ENCODE measurements around the gene BRAP. TPM values are rescaled to one million over a fixed set of nuclear protein-coding genes. Genes with fewer than 3 reads are reported as not detected.

BRAP gene
- polyA plus RNA-seq, 1 donor from 2014 or later, result 23.4 TPM

GRCh38 chr12:111664961-111665865, 20.5 kb downstream of the BRAP start:
- Histone ChIP-seq H3K4me2 (ENCODE audit: low read length) (no peak overlapping the region), H3K27ac (ENCODE audit: low read length) (no peak overlapping the region), H3F3A (ENCODE audit: insufficient read depth, low read length, poor library complexity, severe bottlenecking) (no peaks in the 10 kb centered on the region), H3K27me3 (ENCODE audit: insufficient read depth, low read depth, low read length) (no peaks in the 10 kb centered on the region), H3K9me3 (ENCODE audit: low read length) (no peaks in the 10 kb centered on the region), H3K36me3 (ENCODE audit: insufficient read depth, low read length) (no peaks in the 10 kb centered on the region), H3K9me2 (ENCODE audit: insufficient read depth, low read length) (no peaks in the 10 kb centered on the region), H3K9ac (ENCODE audit: low read length) (no peak overlapping the region), H3K79me2 (replicated peaks; ENCODE audit: insufficient read depth, low read length) (no peaks in the 10 kb centered on the region), H4K20me1 (ENCODE audit: insufficient read depth) (no peaks in the 10 kb centered on the region), H3K4me3 (ENCODE audit: low read length) (no peak overlapping the region), H2AFZ (ENCODE audit: low read depth, low read length) (no peak overlapping the region)
- TF ChIP-seq MXI1 (conservative IDR thresholded peaks at IDR 0.05; ENCODE audit: poor library complexity, severe bottlenecking) (no peak), RAD21 (conservative IDR thresholded peaks at IDR 0.05) (no peak), TAF1 (IDR thresholded peaks at IDR 0.05; ENCODE audit: low read depth) (no peak), SMC3 (conservative IDR thresholded peaks at IDR 0.05; ENCODE audit: poor library complexity) (no peak), REST (IDR thresholded peaks at IDR 0.05; ENCODE audit: borderline replicate concordance) (no peak), POLR2AphosphoS5 (IDR thresholded peaks at IDR 0.05) (no peak)

- no peaks in the 10 kb centered on the region for H3K79me2 ChIP-seq (replicated peaks; ENCODE audit: insufficient read depth, low read length)
- no peaks in the 10 kb centered on the region for H3K27me3 ChIP-seq (ENCODE audit: insufficient read depth, low read depth, low read length)
- no peak overlapping the region for H3K27ac ChIP-seq (ENCODE audit: low read length)
- TF ChIP-seq TAF1 (IDR thresholded peaks at IDR 0.05; ENCODE audit: low read depth), result no peak
- no peak for TF ChIP-seq EZH2 (IDR thresholded peaks at IDR 0.05; ENCODE audit: borderline replicate concordance, insufficient read depth, low read length, poor library complexity, severe bottlenecking)
- no peak for TF ChIP-seq POLR2AphosphoS5 (IDR thresholded peaks at IDR 0.05)
- no peak for TF ChIP-seq MXI1 (conservative IDR thresholded peaks at IDR 0.05; ENCODE audit: poor library complexity, severe bottlenecking)
- no peak for TF ChIP-seq SMC3 (conservative IDR thresholded peaks at IDR 0.05; ENCODE audit: poor library complexity)
- no peak overlapping the region for H3K4me2 ChIP-seq (ENCODE audit: low read length)
- no peak overlapping the region for H3K9ac ChIP-seq (ENCODE audit: low read length)
- H3K36me3 ChIP-seq (ENCODE audit: insufficient read depth, low read length), result no peaks in the 10 kb centered on the region
- no peaks in the 10 kb centered on the region for H3F3A ChIP-seq (ENCODE audit: insufficient read depth, low read length, poor library complexity, severe bottlenecking)
- no peaks in the 10 kb centered on the region for H3K9me2 ChIP-seq (ENCODE audit: insufficient read depth, low read length)
- no peak overlapping the region for H2AFZ ChIP-seq (ENCODE audit: low read depth, low read length)
- H3K4me3 ChIP-seq (ENCODE audit: low read length), result no peak overlapping the region
- H4K20me1 ChIP-seq (ENCODE audit: insufficient read depth), result no peaks in the 10 kb centered on the region
- no peaks in the 10 kb centered on the region for H3K9me3 ChIP-seq (ENCODE audit: low read length)
Measured at GRCh38 chr12:111664499-111664898, 21.3 kb downstream of the BRAP start.

- Histone ChIP-seq H3K4me3 (ENCODE audit: low read length) (no peak overlapping the region), H2AFZ (ENCODE audit: low read depth, low read length) (no peak overlapping the region), H3K4me2 (ENCODE audit: low read length) (no peak overlapping the region), H3K36me3 (ENCODE audit: insufficient read depth, low read length) (peaks cover 4% of the 10 kb centered on the region), H4K20me1 (ENCODE audit: insufficient read depth) (no peaks in the 10 kb centered on the region), H3K27ac (ENCODE audit: low read length) (no peak overlapping the region), H3F3A (ENCODE audit: insufficient read depth, low read length, poor library complexity, severe bottlenecking) (no peaks in the 10 kb centered on the region), H3K9ac (ENCODE audit: low read length) (no peak overlapping the region), H3K79me2 (replicated peaks; ENCODE audit: insufficient read depth, low read length) (no peaks in the 10 kb centered on the region), H3K27me3 (ENCODE audit: insufficient read depth, low read depth, low read length) (no peaks in the 10 kb centered on the region), H3K9me2 (ENCODE audit: insufficient read depth, low read length) (no peaks in the 10 kb centered on the region), H3K9me3 (ENCODE audit: low read length) (no peaks in the 10 kb centered on the region)
- TF ChIP-seq SMC3 (conservative IDR thresholded peaks at IDR 0.05; ENCODE audit: poor library complexity), result no peak
- no peak for TF ChIP-seq EZH2 (IDR thresholded peaks at IDR 0.05; ENCODE audit: borderline replicate concordance, insufficient read depth, low read length, poor library complexity, severe bottlenecking)
- no peak for TF ChIP-seq RAD21 (conservative IDR thresholded peaks at IDR 0.05)
- TF ChIP-seq REST (IDR thresholded peaks at IDR 0.05; ENCODE audit: borderline replicate concordance), result no peak
- TF ChIP-seq EP300 (conservative IDR thresholded peaks at IDR 0.05; ENCODE audit: poor library complexity, severe bottlenecking), result no peak
- TF ChIP-seq MXI1 (conservative IDR thresholded peaks at IDR 0.05; ENCODE audit: poor library complexity, severe bottlenecking), result no peak
- no peak for TF ChIP-seq POLR2AphosphoS5 (IDR thresholded peaks at IDR 0.05)
- no peak for TF ChIP-seq CTCF (IDR thresholded peaks at IDR 0.05; ENCODE audit: poor library complexity, severe bottlenecking)
- no peak for TF ChIP-seq TAF1 (IDR thresholded peaks at IDR 0.05; ENCODE audit: low read depth)
Measured at GRCh38 chr12:111656016-111656415, 29.7 kb downstream of the BRAP start.

Data from neural cell (in vitro differentiated cells).